ENCODE measurements around the gene FMN1. TPM values are rescaled to one million over a fixed set of nuclear protein-coding genes. Genes with fewer than 3 reads are reported as not detected.

The FMN1 gene
- total RNA-seq, 2 donors from 2014 or later = 1.1 to 4.5 TPM

GRCh38 chr15:33034588-33034987 lies 159.9 kb downstream of the FMN1 start:
- H3K36me3 Mint-ChIP-seq = no peaks in the 10 kb centered on the region
- H3K9me3 Mint-ChIP-seq = peaks cover 0 to 4% of the 10 kb centered on the region in 2 donors
- DNase-seq (ENCODE audit: low spot score in 2 of 2) (no peak), ATAC-seq (no peak)
- H3K27ac Mint-ChIP-seq = no peak overlapping the region

GRCh38 chr15:33032053-33032452 lies 162.5 kb downstream of the FMN1 start:
- no peak overlapping the region for H3K27ac Mint-ChIP-seq
- no peaks in the 10 kb centered on the region for H3K36me3 Mint-ChIP-seq
- ATAC-seq (no peak), DNase-seq (ENCODE audit: low spot score in 2 of 2) (no peak)
- H3K9me3 Mint-ChIP-seq = peaks cover 0 to 4% of the 10 kb centered on the region in 2 donors

GRCh38 chr15:33031324-33031821 lies 163.1 kb downstream of the FMN1 start:
- DNase-seq (ENCODE audit: low spot score in 2 of 2) (no peak), ATAC-seq (peak in 1 of 2 donors; percentile 74)
- Mint-ChIP-seq H3K9me3 (peaks cover 0 to 4% of the 10 kb centered on the region in 2 donors), H3K27ac (no peak overlapping the region), H3K36me3 (no peaks in the 10 kb centered on the region)

GRCh38 chr15:33030315-33030714 lies 164.2 kb downstream of the FMN1 start:
- Mint-ChIP-seq H3K36me3 (no peaks in the 10 kb centered on the region), H3K9me3 (peaks cover 0 to 4% of the 10 kb centered on the region in 2 donors), H3K27ac (no peak overlapping the region)
- no peak for DNase-seq (ENCODE audit: low spot score in 2 of 2)
- ATAC-seq = no peak

- no peak for DNase-seq (ENCODE audit: low spot score in 2 of 2)
- ATAC-seq = no peak
- peaks cover 0 to 4% of the 10 kb centered on the region in 2 donors for H3K9me3 Mint-ChIP-seq
- H3K27ac Mint-ChIP-seq = peak overlapping the region in 1 of 2 donors; percentile 42
- H3K36me3 Mint-ChIP-seq = no peaks in the 10 kb centered on the region
Measured at GRCh38 chr15:33029109-33029652, 165.3 kb downstream of the FMN1 start.

GRCh38 chr15:33028495-33028894 lies 166.0 kb downstream of the FMN1 start:
- no peak for ATAC-seq
- no peak for DNase-seq (ENCODE audit: low spot score in 2 of 2)
- no peaks in the 10 kb centered on the region for H3K9me3 Mint-ChIP-seq
- no peak overlapping the region for H3K27ac Mint-ChIP-seq
- no peaks in the 10 kb centered on the region for H3K36me3 Mint-ChIP-seq

- no peaks in the 10 kb centered on the region for H3K9me3 Mint-ChIP-seq
Measured at GRCh38 chr15:33027306-33028035, 167.0 kb downstream of the FMN1 start.

GRCh38 chr15:33026614-33027013 lies 167.9 kb downstream of the FMN1 start:
- Mint-ChIP-seq H3K36me3 (no peaks in the 10 kb centered on the region), H3K27ac (no peak overlapping the region), H3K9me3 (no peaks in the 10 kb centered on the region)
- DNase-seq (ENCODE audit: low spot score in 2 of 2) (no peak), ATAC-seq (no peak)

More at GRCh38 chr15:33027306-33028035, 167.0 kb downstream of the FMN1 start:
- Mint-ChIP-seq H3K27ac (peak overlapping the region in 1 of 2 donors; percentile 1), H3K36me3 (no peaks in the 10 kb centered on the region)
- ATAC-seq (peak in 1 of 2 donors; percentile 34), DNase-seq (ENCODE audit: low spot score in 2 of 2) (no peak)

- no peaks in the 10 kb centered on the region for H3K9me3 Mint-ChIP-seq
- no peaks in the 10 kb centered on the region for H3K36me3 Mint-ChIP-seq
- DNase-seq (ENCODE audit: low spot score in 2 of 2) (no peak), ATAC-seq (no peak)
- H3K27ac Mint-ChIP-seq = no peak overlapping the region
Measured at GRCh38 chr15:33022629-33023028, 171.9 kb downstream of the FMN1 start.

GRCh38 chr15:33021806-33022389 lies 172.6 kb downstream of the FMN1 start:
- DNase-seq (ENCODE audit: low spot score in 2 of 2) (no peak), ATAC-seq (no peak)
- H3K36me3 Mint-ChIP-seq = no peaks in the 10 kb centered on the region
- no peaks in the 10 kb centered on the region for H3K9me3 Mint-ChIP-seq
- no peak overlapping the region for H3K27ac Mint-ChIP-seq

- H3K27ac Mint-ChIP-seq = no peak overlapping the region
Measured at GRCh38 chr15:33019354-33019981, 175.0 kb downstream of the FMN1 start.

GRCh38 chr15:33016405-33017024 lies 178.0 kb downstream of the FMN1 start:
- Mint-ChIP-seq H3K9me3 (no peaks in the 10 kb centered on the region), H3K27ac (peak overlapping the region; percentile 60 to 69), H3K36me3 (no peaks in the 10 kb centered on the region)
- ATAC-seq (peak; percentile 72 to 87), DNase-seq (ENCODE audit: low spot score in 2 of 2) (peak; percentile 14 to 62)

More at GRCh38 chr15:33019354-33019981, 175.0 kb downstream of the FMN1 start:
- ATAC-seq (no peak), DNase-seq (ENCODE audit: low spot score in 2 of 2) (no peak)
- Mint-ChIP-seq H3K36me3 (no peaks in the 10 kb centered on the region), H3K9me3 (no peaks in the 10 kb centered on the region)

- H3K36me3 Mint-ChIP-seq = no peaks in the 10 kb centered on the region
- no peak overlapping the region for H3K27ac Mint-ChIP-seq
- ATAC-seq (no peak), DNase-seq (ENCODE audit: low spot score in 2 of 2) (no peak)
- H3K9me3 Mint-ChIP-seq = no peaks in the 10 kb centered on the region
Measured at GRCh38 chr15:33014586-33014985, 179.9 kb downstream of the FMN1 start.

- DNase-seq (ENCODE audit: low spot score in 2 of 2) (peak in 1 of 2 donors; percentile 6), ATAC-seq (peak; percentile 45 to 74)
- H3K9me3 Mint-ChIP-seq = no peaks in the 10 kb centered on the region
- H3K27ac Mint-ChIP-seq = no peak overlapping the region
- no peaks in the 10 kb centered on the region for H3K36me3 Mint-ChIP-seq
Measured at GRCh38 chr15:33013827-33014445, 180.6 kb downstream of the FMN1 start.

- Mint-ChIP-seq H3K27ac (peak overlapping the region in 1 of 2 donors; percentile 22), H3K36me3 (no peaks in the 10 kb centered on the region), H3K9me3 (no peaks in the 10 kb centered on the region)
- DNase-seq (ENCODE audit: low spot score in 2 of 2) (no peak), ATAC-seq (no peak)
Measured at GRCh38 chr15:33011976-33012375, 182.5 kb downstream of the FMN1 start.

GRCh38 chr15:33009603-33010002 lies 184.9 kb downstream of the FMN1 start:
- DNase-seq (ENCODE audit: low spot score in 2 of 2) (no peak), ATAC-seq (no peak)
- H3K9me3 Mint-ChIP-seq = no peaks in the 10 kb centered on the region

More at GRCh38 chr15:33009603-33010002, 184.9 kb downstream of the FMN1 start:
- Mint-ChIP-seq H3K36me3 (no peaks in the 10 kb centered on the region), H3K27ac (no peak overlapping the region)

All from activated naive CD4-positive, alpha-beta T cell treated with anti-CD3 and anti-CD28 coated beads, Interleukin-2, amount 50 U/mL, for 72 hours (primary cell).